NOMO-1 treated with DMSO at 0.1 percent for 48 hours (cell line): Measurements from ENCODE around the gene LCNL1.

Experiments used
- DNase-seq: peaks from one replicate; lab custom pipeline; 2025; ENCODE audit not compliant: unreplicated experiment; lab: John Stamatoyannopoulos, UW

The LCNL1 gene

GRCh38 chr9:136973618-136974617, 8.9 kb upstream of the LCNL1 start:
- DNase-seq, result no peak

- DNase-seq, result no peak
These were observed 7.8 kb upstream of the LCNL1 start for GRCh38 chr9:136974817-136975535.

GRCh38 chr9:136975644-136976043, 7.1 kb upstream of the LCNL1 start:
- no peak for DNase-seq

- no peak for DNase-seq
These were observed 5.6 kb upstream of the LCNL1 start, which contains the start of gene PTGDS for GRCh38 chr9:136977223-136977622. Gene PTGDS, plus strand, starts transcription at chr9:136977504. Its CDS starts 75 bp downstream, at chr9:136977579.

- DNase-seq, result no peak
These were observed 5.1 kb upstream of the LCNL1 start for GRCh38 chr9:136977649-136978072.

GRCh38 chr9:136978073-136978864, 4.5 kb upstream of the LCNL1 start:
- peak; percentile 47 for DNase-seq

GRCh38 chr9:136978865-136979544, 3.8 kb upstream of the LCNL1 start:
- DNase-seq, result no peak

GRCh38 chr9:136979769-136980587, 2.8 kb upstream of the LCNL1 start:
- DNase-seq, result no peak

GRCh38 chr9:136980669-136981478, 1.9 kb upstream of the LCNL1 start:
- no peak for DNase-seq

GRCh38 chr9:136981588-136982231, 1.1 kb upstream of the LCNL1 start:
- DNase-seq, result no peak

GRCh38 chr9:136983167-136983566, 374 bp downstream of the LCNL1 start:
- no peak for DNase-seq

- DNase-seq, result no peak
These were observed 992 bp downstream of the LCNL1 start for GRCh38 chr9:136983656-136984314.

GRCh38 chr9:136984464-136985026, 1.8 kb downstream of the LCNL1 start:
- DNase-seq, result no peak

GRCh38 chr9:136985027-136985602, 2.3 kb downstream of the LCNL1 start:
- no peak for DNase-seq

GRCh38 chr9:136985853-136986252, 3.1 kb downstream of the LCNL1 start:
- no peak for DNase-seq

- no peak for DNase-seq
These were observed 6.1 kb downstream of the LCNL1 start for GRCh38 chr9:136988872-136989271.
